Measurements from ENCODE around the gene SCGB1A1. TPM values are rescaled to one million over a fixed set of nuclear protein-coding genes. Genes with fewer than 3 reads are reported as not detected.

The SCGB1A1 gene
- total RNA-seq, 1 donor: not detected

- peaks cover 7% of the 10 kb centered on the region for H3K4me1 ChIP-seq (ENCODE audit: insufficient read depth, low read length)
- DNase-seq (ENCODE audit: insufficient read length, low spot score, missing footprints): no peak
- H3K79me2 ChIP-seq (ENCODE audit: insufficient read depth, low read length): no peaks in the 10 kb centered on the region
- no peak overlapping the region for H3K27ac ChIP-seq (ENCODE audit: low read depth, low read length)
- H3K4me2 ChIP-seq (ENCODE audit: insufficient read depth, low read length): no peak overlapping the region
- no peaks in the 10 kb centered on the region for H3K9me3 ChIP-seq (ENCODE audit: low read depth, low read length)
- no peak overlapping the region for H2AFZ ChIP-seq (ENCODE audit: low read length)
- TF ChIP-seq, protein P1, sequence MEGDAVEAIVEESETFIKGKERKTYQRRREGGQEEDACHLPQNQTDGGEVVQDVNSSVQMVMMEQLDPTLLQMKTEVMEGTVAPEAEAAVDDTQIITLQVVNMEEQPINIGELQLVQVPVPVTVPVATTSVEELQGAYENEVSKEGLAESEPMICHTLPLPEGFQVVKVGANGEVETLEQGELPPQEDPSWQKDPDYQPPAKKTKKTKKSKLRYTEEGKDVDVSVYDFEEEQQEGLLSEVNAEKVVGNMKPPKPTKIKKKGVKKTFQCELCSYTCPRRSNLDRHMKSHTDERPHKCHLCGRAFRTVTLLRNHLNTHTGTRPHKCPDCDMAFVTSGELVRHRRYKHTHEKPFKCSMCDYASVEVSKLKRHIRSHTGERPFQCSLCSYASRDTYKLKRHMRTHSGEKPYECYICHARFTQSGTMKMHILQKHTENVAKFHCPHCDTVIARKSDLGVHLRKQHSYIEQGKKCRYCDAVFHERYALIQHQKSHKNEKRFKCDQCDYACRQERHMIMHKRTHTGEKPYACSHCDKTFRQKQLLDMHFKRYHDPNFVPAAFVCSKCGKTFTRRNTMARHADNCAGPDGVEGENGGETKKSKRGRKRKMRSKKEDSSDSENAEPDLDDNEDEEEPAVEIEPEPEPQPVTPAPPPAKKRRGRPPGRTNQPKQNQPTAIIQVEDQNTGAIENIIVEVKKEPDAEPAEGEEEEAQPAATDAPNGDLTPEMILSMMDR (IDR thresholded peaks at IDR 0.05; ENCODE audit: extremely low read depth, low read depth, low read length): no peak
- H3K27me3 ChIP-seq (ENCODE audit: insufficient read depth, low read length): peaks cover 16% of the 10 kb centered on the region
- H3K36me3 ChIP-seq (ENCODE audit: insufficient read depth, low read length): no peaks in the 10 kb centered on the region
- no peak overlapping the region for H3K4me3 ChIP-seq (ENCODE audit: insufficient read depth, low read length)
- no peaks in the 10 kb centered on the region for H4K20me1 ChIP-seq (ENCODE audit: insufficient read depth, low read length)
These were observed 28.6 kb upstream of the SCGB1A1 start for GRCh38 chr11:62390237-62390636.

DNA sequence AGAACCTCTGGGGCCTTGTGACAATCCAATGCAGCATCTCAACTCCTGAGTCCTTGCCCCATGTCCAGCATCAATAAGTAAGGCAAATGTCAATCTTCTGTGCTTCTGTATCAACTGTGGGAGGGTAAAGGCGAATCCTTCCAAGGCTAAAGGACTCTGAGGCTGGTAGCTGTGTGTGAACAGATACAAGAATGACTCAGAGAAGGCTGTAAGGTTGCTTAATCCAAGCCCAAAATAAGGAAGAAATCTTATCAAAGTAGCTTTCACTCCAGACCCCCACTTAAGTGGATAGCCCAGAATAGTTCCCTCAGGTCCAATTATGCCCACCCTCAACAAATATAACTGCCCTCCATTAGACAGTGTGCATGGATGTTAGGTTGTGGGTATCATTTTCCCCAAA lies 28.1 kb upstream of the SCGB1A1 start:
- Histone ChIP-seq H3K79me2 (ENCODE audit: insufficient read depth, low read length) (no peaks in the 10 kb centered on the region), H4K20me1 (ENCODE audit: insufficient read depth, low read length) (no peaks in the 10 kb centered on the region), H2AFZ (ENCODE audit: low read length) (no peak overlapping the region), H3K27ac (ENCODE audit: low read depth, low read length) (no peak overlapping the region), H3K4me3 (ENCODE audit: insufficient read depth, low read length) (no peak overlapping the region), H3K4me2 (ENCODE audit: insufficient read depth, low read length) (no peak overlapping the region), H3K36me3 (ENCODE audit: insufficient read depth, low read length) (no peaks in the 10 kb centered on the region), H3K27me3 (ENCODE audit: insufficient read depth, low read length) (peaks cover 16% of the 10 kb centered on the region), H3K4me1 (ENCODE audit: insufficient read depth, low read length) (peaks cover 10% of the 10 kb centered on the region), H3K9me3 (ENCODE audit: low read depth, low read length) (no peaks in the 10 kb centered on the region)
- TF ChIP-seq, protein P1 (IDR thresholded peaks at IDR 0.05; ENCODE audit: extremely low read depth, low read depth, low read length): no peak
- no peak for DNase-seq (ENCODE audit: insufficient read length, low spot score, missing footprints)

DNA sequence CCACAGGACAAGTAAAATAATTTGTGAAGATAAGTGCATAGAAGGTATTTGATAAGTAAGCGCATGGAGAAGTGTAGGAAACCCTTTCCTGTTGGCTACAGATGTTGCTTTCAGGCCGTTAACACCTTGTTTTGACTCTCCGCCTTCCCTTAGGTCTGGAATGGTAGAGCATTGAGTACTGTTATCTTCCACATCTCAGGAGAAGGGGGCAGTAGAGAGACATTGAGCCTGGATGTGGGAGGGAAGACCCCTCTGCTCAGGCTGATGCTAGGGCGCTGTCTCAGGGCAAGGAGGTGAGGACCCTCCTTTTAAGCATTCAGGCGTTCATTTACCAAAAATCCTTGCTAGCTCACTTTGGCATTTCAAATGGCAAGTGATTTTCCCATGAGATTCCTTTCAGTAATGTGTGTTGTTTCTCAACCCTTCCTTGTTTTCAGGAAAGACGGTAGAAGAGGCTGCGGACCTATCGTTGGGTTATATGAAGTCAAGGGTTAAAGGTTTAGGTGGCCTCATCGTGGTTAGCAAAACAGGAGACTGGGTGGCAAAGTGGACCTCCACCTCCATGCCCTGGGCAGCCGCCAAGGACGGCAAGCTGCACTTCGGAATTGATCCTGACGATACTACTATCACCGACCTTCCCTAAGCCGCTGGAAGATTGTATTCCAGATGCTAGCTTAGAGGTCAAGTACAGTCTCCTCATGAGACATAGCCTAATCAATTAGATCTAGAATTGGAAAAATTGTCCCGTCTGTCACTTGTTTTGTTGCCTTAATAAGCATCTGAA lies 27.0 kb upstream of the SCGB1A1 start:
- Histone ChIP-seq H3K9me3 (ENCODE audit: low read depth, low read length) (no peaks in the 10 kb centered on the region), H3K36me3 (ENCODE audit: insufficient read depth, low read length) (no peaks in the 10 kb centered on the region), H4K20me1 (ENCODE audit: insufficient read depth, low read length) (no peaks in the 10 kb centered on the region), H3K4me1 (ENCODE audit: insufficient read depth, low read length) (peaks cover 10% of the 10 kb centered on the region), H3K4me3 (ENCODE audit: insufficient read depth, low read length) (no peak overlapping the region), H3K4me2 (ENCODE audit: insufficient read depth, low read length) (no peak overlapping the region), H2AFZ (ENCODE audit: low read length) (no peak overlapping the region), H3K27ac (ENCODE audit: low read depth, low read length) (no peak overlapping the region), H3K27me3 (ENCODE audit: insufficient read depth, low read length) (peaks cover 16% of the 10 kb centered on the region), H3K79me2 (ENCODE audit: insufficient read depth, low read length) (no peaks in the 10 kb centered on the region)
- no peak for DNase-seq (ENCODE audit: insufficient read length, low spot score, missing footprints)
- TF ChIP-seq, protein P1 (IDR thresholded peaks at IDR 0.05; ENCODE audit: extremely low read depth, low read depth, low read length): peak; percentile 29

GRCh38 chr11:62392506-62392905 lies 26.3 kb upstream of the SCGB1A1 start:
- Histone ChIP-seq H3K4me3 (ENCODE audit: insufficient read depth, low read length) (no peak overlapping the region), H3K79me2 (ENCODE audit: insufficient read depth, low read length) (no peaks in the 10 kb centered on the region), H3K36me3 (ENCODE audit: insufficient read depth, low read length) (no peaks in the 10 kb centered on the region), H3K4me2 (ENCODE audit: insufficient read depth, low read length) (no peak overlapping the region), H3K9me3 (ENCODE audit: low read depth, low read length) (no peaks in the 10 kb centered on the region), H4K20me1 (ENCODE audit: insufficient read depth, low read length) (no peaks in the 10 kb centered on the region), H3K27ac (ENCODE audit: low read depth, low read length) (no peak overlapping the region), H3K27me3 (ENCODE audit: insufficient read depth, low read length) (peaks cover 16% of the 10 kb centered on the region), H2AFZ (ENCODE audit: low read length) (no peak overlapping the region), H3K4me1 (ENCODE audit: insufficient read depth, low read length) (peaks cover 10% of the 10 kb centered on the region)
- DNase-seq (ENCODE audit: insufficient read length, low spot score, missing footprints): no peak
- TF ChIP-seq, protein P1 (IDR thresholded peaks at IDR 0.05; ENCODE audit: extremely low read depth, low read depth, low read length): no peak

All from osteoblast (primary cell).